HAP-1 (cell line): ENCODE measurements around the gene RAB15.

Experiments
- DNase-seq, 2 experiments: peaks; one replicate each; pipeline ENCODE4 v3.0.0-alpha.2; 2016 to 2020; ENCODE audit warnings: low spot score in 2 of 2
- H3K27me3 ChIP-seq: fragments of 250-450 bp; sonication (Bioruptor Pico); 2 replicates; pipeline ENCODE4 v1.5.1; 2020; ENCODE audit warnings: low read depth, mild to moderate bottlenecking, moderate library complexity
- H3K36me3 ChIP-seq: fragments of 250-450 bp; sonication (Bioruptor Pico); replicated peaks from 2 replicates; pipeline ENCODE4 v1.5.1; 2020; ENCODE audit warnings: mild to moderate bottlenecking
- H3K4me1 ChIP-seq: fragments of 250-450 bp; sonication (Bioruptor Pico); 2 replicates; pipeline ENCODE4 v1.5.1; 2020; ENCODE audit warnings: mild to moderate bottlenecking
- H3K4me3 ChIP-seq: fragments of 250-450 bp; sonication (Bioruptor Pico); 2 replicates; pipeline ENCODE4 v1.5.1; 2020; ENCODE audit warnings: mild to moderate bottlenecking, moderate library complexity
- H3K9me3 ChIP-seq: fragments of 250-450 bp; sonication (Bioruptor Pico); 2 replicates; pipeline ENCODE4 v1.5.1; 2020; ENCODE audit warnings: mild to moderate bottlenecking, moderate library complexity
- in situ Hi-C: fragments of 300-500 bp; cut with MboI; formaldehyde crosslinking; loops from 3 replicates; pipeline ENCODE4 v1.14.3; 2020; ENCODE audit warnings: low sequenced_read_pairs, inconsistent platforms, mixed read lengths

RAB15 gene

GRCh38 chr14:64945431-64946178 lies 26.5 kb downstream of the RAB15 start:
- Histone ChIP-seq H3K36me3 (peaks cover 28% of the 10 kb centered on the region), H3K4me3 (no peak overlapping the region), H3K27me3 (no peaks in the 10 kb centered on the region), H3K4me1 (no peaks in the 10 kb centered on the region), H3K9me3 (no peaks in the 10 kb centered on the region)
- no peak for DNase-seq
- in situ Hi-C loops: no loop called here

GRCh38 chr14:64944861-64945260 lies 27.3 kb downstream of the RAB15 start:
- H3K4me3 ChIP-seq: no peak overlapping the region
- no peaks in the 10 kb centered on the region for H3K27me3 ChIP-seq
- DNase-seq: no peak
- H3K4me1 ChIP-seq: no peaks in the 10 kb centered on the region
- H3K9me3 ChIP-seq: no peaks in the 10 kb centered on the region
- peaks cover 24% of the 10 kb centered on the region for H3K36me3 ChIP-seq
- in situ Hi-C loops: no loop called here

DNA sequence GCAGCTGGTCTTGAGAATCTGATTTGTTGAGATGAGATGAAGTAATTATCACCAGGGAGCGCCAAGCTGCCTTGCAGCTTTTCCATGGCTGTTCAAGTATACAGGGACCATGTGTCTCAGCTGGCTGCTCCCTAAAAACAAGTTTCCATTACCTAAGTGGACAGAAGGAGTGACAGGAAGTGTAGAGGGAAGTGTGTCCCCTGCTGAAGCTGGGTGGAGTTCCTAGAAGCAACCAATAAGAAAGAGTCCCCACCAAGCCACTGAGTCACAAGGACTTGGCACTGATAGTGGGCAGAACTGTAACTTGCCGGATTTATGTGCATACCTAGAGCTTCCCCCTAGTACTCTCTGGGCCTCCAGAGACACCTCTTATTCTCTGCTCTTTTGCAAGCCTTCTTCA lies 28.1 kb downstream of the RAB15 start:
- in situ Hi-C loops: no loop called here
- no peak for DNase-seq
- H3K27me3 ChIP-seq: no peaks in the 10 kb centered on the region
- no peaks in the 10 kb centered on the region for H3K4me1 ChIP-seq
- H3K9me3 ChIP-seq: no peaks in the 10 kb centered on the region
- H3K4me3 ChIP-seq: no peak overlapping the region
- H3K36me3 ChIP-seq: peaks cover 24% of the 10 kb centered on the region

DNA sequence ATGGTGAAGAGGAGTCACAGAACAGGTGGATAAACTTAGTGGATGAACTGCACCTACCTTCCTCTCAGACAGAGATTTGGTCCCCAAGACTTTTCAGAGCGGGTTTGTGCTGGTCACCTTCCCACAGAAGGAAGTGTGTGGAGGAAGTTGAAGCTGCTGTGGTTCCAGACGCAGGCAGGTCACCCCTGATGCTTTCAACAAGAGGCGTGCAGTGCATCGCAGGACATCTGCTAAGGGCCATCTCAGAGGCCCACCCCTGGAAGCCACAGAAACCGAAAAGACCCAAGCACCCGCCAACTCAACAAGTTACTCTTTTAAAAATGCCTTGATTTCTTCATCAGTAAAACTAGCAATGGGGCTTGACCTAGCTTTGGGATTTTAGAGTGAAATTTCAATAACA lies 28.6 kb downstream of the RAB15 start:
- no peaks in the 10 kb centered on the region for H3K27me3 ChIP-seq
- in situ Hi-C loops: no loop called here
- peaks cover 19% of the 10 kb centered on the region for H3K36me3 ChIP-seq
- no peak overlapping the region for H3K4me3 ChIP-seq
- H3K4me1 ChIP-seq: no peaks in the 10 kb centered on the region
- no peak for DNase-seq
- no peaks in the 10 kb centered on the region for H3K9me3 ChIP-seq

DNA sequence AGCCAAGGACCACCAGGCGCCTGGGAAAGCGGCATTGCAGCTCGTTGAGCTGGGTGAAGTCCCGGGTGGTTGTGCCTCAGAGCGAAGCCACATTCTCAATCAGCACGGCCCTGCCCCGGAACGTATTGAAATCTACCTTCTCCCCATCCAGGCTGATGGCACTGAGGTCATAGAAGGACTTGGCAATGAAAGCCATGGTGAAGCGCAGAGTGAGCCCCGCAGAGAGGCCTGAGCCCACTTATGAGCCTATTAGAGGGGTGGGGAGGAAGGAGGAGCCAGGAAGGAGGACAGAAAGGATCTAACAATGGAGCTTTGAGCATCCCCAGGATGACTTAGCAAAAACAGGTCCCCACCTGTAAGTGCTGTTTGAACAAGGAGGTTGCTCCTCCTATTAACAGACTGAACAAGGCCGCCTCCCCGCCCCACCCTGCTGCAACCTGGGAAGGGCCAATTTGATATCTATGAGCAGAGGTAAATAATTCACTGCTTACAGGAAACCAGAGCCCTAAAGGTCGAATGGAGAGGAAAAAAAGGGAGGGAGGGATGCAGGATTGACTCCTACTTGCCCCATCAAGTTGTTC lies 29.5 kb downstream of the RAB15 start, which contains the start of gene GPX2:
GPX2 (minus strand) TSS at position 215 of the 581 bp plus-strand sequence; CDS start at position 196, 19 bp downstream.
- Histone ChIP-seq H3K27me3 (no peaks in the 10 kb centered on the region), H3K4me3 (no peak within 1 kb of the TSS), H3K4me1 (no peaks in the 10 kb centered on the region), H3K9me3 (no peaks in the 10 kb centered on the region), H3K36me3 (peaks cover 10% of the 10 kb centered on the region)
- in situ Hi-C loops: no loop called here
- no peak for DNase-seq

DNA sequence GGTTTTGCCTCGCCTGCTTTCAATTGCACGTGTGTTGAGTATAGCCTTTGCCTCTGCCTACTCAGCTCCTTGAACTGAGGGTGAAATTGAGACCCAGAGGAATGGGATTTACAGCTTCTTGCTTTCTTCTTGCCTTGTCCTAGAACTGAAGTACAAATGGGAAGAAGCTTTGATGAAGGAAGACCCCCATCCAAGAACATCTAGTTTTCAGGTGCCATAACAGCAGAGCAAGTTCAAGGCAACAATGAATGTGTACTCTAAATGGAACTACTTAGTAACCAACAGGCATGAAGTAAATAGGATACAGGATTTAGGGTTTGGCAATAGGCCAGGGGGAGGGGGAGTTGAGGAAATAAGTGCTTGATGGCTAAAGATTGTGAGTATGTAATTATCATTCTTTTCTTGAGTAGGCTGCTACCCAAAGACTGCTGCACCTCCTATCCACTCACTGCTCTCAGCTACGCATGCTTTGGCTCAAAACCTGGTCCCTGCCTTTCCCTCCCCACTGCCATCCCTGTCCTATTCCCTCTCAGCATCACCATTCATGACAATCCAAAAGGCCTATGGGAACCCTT lies 31.7 kb downstream of the RAB15 start:
- Histone ChIP-seq H3K9me3 (no peaks in the 10 kb centered on the region), H3K4me1 (no peaks in the 10 kb centered on the region), H3K27me3 (no peaks in the 10 kb centered on the region), H3K4me3 (no peak overlapping the region), H3K36me3 (peaks cover under 1% of the 10 kb centered on the region)
- in situ Hi-C loops: no loop called here
- DNase-seq: no peak

- no peak overlapping the region for H3K4me3 ChIP-seq
- in situ Hi-C loops: no loop called here
- H3K36me3 ChIP-seq: no peaks in the 10 kb centered on the region; the same call in none of the 2 replicates
Observed at GRCh38 chr14:64939817-64940190, 32.3 kb downstream of the RAB15 start.

GRCh38 chr14:64938972-64939816 lies 32.9 kb downstream of the RAB15 start:
- Histone ChIP-seq H3K4me3 (no peak overlapping the region), H3K36me3 (no peaks in the 10 kb centered on the region; the same call in none of the 2 replicates), H3K9me3 (no peaks in the 10 kb centered on the region), H3K27me3 (no peaks in the 10 kb centered on the region), H3K4me1 (no peaks in the 10 kb centered on the region)
- in situ Hi-C loops: no loop called here
- DNase-seq: no peak

More at GRCh38 chr14:64939817-64940190, 32.3 kb downstream of the RAB15 start:
- Histone ChIP-seq H3K27me3 (no peaks in the 10 kb centered on the region), H3K4me1 (no peaks in the 10 kb centered on the region), H3K9me3 (no peaks in the 10 kb centered on the region)
- DNase-seq: no peak

- peak in 1 of 2 experiments; percentile 28 for DNase-seq
- in situ Hi-C loops: no loop called here
- Histone ChIP-seq H3K36me3 (peaks cover 5% of the 10 kb centered on the region), H3K27me3 (no peaks in the 10 kb centered on the region), H3K4me3 (no peak overlapping the region), H3K4me1 (no peaks in the 10 kb centered on the region), H3K9me3 (no peaks in the 10 kb centered on the region)
Observed at GRCh38 chr14:64937821-64938193, 34.3 kb downstream of the RAB15 start.

GRCh38 chr14:64937171-64937820 lies 34.8 kb downstream of the RAB15 start:
- Histone ChIP-seq H3K4me1 (no peaks in the 10 kb centered on the region), H3K4me3 (no peak overlapping the region), H3K27me3 (no peaks in the 10 kb centered on the region), H3K36me3 (peaks cover 8% of the 10 kb centered on the region), H3K9me3 (no peaks in the 10 kb centered on the region)
- in situ Hi-C loops: no loop called here
- DNase-seq: no peak

DNA sequence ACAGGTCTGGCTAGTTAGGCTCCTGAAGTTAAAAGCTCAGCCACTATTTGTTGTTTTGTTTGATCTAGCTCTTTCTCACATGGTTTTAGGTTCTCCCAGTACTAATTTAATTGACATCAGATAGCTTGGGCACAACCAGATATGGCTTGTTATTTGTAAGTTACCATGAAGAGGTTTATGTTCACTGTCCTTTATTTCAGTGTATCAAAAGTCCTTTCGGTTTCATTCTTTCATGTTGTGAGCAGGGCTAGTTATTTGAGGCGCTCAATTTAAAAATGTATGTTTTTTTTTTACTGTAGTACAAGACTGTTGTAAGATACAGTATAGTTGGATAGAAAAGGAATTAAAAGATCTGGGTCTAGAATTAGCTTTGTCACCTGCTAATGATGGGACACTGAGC lies 36.6 kb downstream of the RAB15 start:
- H3K9me3 ChIP-seq: no peaks in the 10 kb centered on the region
- peaks cover 5% of the 10 kb centered on the region for H3K4me1 ChIP-seq
- DNase-seq: no peak
- H3K27me3 ChIP-seq: no peaks in the 10 kb centered on the region
- H3K36me3 ChIP-seq: peaks cover 8% of the 10 kb centered on the region
- in situ Hi-C loops: no loop called here
- H3K4me3 ChIP-seq: no peak overlapping the region

DNA sequence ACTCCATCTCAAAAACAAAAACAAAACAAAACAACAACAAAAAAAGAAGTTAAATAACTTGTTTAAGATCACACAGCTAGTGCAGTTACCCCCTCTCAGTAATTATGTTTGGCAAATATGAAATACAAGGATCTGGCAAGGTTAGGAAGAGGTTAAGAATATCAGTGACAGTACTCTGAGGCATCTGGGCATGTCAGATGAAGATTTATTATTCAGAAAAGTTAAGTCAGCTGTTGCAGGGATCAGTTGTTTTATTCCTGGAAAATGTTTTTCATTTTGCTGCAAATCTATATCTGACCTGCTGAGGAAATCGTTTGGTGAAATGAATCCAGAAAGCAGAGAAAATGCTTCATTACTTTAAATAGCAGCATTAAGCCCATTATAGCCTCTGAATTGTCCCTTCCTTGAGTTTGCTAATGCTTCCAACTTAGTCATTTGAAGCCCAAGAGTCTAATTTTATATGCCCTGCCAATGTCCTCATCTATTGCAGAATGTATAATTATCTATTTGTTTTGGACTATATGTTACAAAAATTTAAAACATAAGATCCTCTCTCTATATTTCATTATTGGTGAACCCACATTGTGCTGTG lies 37.7 kb downstream of the RAB15 start:
- H3K27me3 ChIP-seq: no peaks in the 10 kb centered on the region
- in situ Hi-C loops: no loop called here
- H3K4me3 ChIP-seq: no peak overlapping the region
- no peak for DNase-seq
- peaks cover 5% of the 10 kb centered on the region for H3K4me1 ChIP-seq
- peaks cover 8% of the 10 kb centered on the region for H3K36me3 ChIP-seq
- H3K9me3 ChIP-seq: no peaks in the 10 kb centered on the region

GRCh38 chr14:64932231-64932630 lies 39.9 kb downstream of the RAB15 start:
- Histone ChIP-seq H3K36me3 (peaks cover 20% of the 10 kb centered on the region), H3K9me3 (no peaks in the 10 kb centered on the region), H3K4me1 (peaks cover 7% of the 10 kb centered on the region), H3K4me3 (no peak overlapping the region), H3K27me3 (no peaks in the 10 kb centered on the region)
- DNase-seq: peak in 1 of 2 experiments; percentile 11
- in situ Hi-C loops: no loop called here
